Measurements from ENCODE around the gene C16orf87.

C16orf87 gene

DNA sequence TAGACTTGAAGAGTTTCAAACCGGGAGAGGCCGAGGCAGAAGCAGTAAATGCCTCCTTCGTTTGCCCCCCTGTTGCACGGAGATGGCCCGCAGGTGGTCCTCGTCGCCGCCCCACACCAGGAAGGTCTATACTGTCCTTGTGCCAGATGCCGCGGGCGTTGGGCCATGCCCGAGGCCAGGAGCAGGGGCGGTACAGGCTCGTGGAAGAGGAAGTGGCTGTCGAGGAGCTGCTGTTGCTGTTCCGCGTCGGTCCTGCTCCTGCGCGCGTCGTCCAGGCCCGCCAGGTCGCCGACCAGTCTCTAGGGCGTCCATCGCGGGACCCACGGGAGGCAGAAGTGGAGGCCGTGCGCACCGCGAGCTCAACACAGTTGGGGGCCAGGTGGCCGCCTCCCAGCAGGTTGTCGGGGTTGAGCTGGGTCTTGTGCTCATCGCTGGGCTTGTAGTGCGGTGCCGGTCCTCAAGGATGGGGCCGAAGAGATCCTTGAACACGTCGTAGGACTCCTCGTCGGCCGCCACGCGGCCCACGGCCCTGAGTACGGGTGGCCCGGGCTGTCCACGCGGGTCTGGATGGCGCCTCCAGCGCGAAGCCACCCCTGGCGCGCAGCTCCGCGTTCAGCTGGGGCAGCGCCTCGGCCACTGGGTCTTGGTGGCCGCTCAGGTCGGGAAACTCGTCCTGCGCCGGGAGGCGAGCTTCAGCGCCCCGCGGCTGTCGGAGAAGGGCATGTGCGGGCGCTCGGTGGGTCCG, 13.1 kb upstream of the C16orf87 start:
- DNase-seq = no peak

DNA sequence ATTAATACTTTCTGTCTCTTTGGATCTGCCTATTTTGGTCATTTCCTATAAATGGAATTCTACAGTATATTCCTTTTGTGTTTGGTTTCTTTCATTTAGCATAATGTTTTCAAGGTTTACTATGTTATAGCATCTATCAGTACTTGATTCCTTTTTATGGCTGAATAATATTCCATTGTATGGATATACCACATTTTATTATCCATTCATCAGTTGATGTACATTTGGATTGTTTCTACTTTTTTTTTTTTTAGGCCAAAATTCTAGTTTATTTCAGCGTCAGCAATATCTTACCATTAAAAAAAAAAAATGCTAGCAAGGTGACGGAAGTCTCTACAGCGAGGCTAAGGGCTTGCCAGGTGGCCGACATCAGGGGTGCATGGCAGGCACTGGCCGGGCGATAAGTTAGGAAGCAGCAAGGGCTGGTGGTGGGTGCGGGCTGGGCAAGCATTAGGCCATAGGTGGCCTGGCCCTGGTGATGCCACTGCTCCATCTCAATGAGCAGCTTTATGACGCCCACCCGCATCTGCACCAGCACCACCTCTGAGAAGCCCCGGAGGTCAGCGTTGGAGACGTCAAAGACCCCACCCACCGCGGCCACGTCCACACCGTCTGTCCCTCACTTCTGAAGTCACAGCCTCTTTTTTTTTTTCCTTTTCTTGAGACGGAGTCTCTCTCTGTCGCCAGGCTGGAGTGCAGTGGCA, 11.4 kb upstream of the C16orf87 start:
- no peak for DNase-seq

DNA sequence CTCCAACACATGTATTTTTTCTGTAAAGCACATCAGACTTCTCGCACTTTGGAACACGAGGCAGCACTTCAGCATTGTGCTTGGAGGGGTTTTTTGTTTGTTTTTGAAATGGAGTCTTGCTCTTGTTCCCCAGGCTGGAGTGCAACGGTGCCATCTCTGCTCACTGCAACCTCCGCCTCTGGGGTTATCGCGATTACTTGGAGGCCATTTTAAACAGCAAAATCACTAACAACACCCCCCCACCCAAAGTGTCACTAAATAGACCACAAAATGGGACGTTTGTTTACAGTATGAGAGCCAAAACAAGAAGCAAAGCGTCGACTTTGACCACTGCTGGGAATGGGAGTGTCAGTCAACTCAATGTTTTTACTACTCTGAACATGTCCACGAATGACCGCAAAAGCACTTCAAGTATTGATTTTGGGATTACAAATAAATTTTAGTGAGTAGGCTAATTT, 9.0 kb upstream of the C16orf87 start:
- DNase-seq = no peak

- no peak for DNase-seq
Observed at GRCh38 chr16:46836534-46837530, 5.9 kb upstream of the C16orf87 start.

DNA sequence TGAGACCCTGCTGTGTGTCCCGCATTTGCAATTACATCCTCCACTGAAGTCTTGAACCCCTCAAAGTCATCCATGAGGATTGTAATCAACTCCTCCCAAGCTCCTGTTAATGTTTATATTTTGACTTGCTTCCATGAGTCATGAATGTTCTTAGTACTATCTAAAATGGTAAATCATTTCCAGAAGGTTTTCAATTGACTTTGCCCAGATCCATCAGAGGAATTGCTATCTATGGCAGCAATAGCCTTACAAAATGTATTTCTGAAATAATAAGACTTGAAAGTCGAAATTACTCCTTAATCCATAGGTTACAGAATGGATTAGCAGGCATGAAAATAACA, 2.5 kb upstream of the C16orf87 start:
- no peak for DNase-seq

- DNase-seq = no peak
Observed at GRCh38 chr16:46832757-46833459, 1.9 kb upstream of the C16orf87 start.

GRCh38 chr16:46830417-46830901, 521 bp downstream of the C16orf87 start:
- DNase-seq = peak; percentile 47

- no peak for DNase-seq
Observed at GRCh38 chr16:46828943-46829342, 2.0 kb downstream of the C16orf87 start.

GRCh38 chr16:46828292-46828691, 2.7 kb downstream of the C16orf87 start:
- no peak for DNase-seq

- DNase-seq = no peak
Observed at GRCh38 chr16:46826631-46827030, 4.3 kb downstream of the C16orf87 start.

DNA sequence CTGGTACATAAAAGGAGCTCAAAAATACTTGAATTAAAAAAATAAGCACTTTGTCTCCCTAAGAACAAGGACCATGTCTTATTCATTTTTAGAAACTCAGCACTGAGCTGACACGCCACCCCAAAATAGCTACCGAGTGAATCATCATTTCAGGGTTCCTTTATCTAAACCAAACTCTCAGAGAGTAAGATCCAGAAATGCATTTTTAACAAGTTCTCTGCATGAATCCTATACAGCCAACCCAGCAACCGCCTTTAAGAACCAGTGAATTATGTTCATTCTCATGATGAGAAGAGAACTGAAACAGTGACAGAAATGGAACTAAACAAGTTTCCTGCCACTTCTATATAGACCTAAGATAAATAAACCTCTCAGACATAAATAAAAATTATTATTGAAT, 8.7 kb downstream of the C16orf87 start:
- DNase-seq = no peak

DNA sequence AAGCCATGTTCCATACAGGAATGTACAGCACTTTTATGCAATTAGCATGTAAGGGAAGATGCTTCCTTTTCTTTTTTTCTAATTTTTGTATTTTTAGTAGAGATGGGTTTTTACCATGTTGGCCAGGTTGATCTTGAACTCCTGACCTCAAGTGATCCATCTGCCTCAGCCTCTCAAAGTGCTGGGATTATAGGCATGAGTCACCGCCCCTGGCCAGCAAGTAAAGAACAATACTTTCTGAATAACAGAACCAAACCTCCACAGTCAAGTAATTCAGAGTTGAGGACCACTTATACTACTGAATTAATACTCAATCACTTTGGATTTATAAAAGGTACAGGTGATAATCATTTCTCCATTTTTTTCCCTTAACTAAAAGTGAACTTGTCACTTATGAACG, 13.0 kb downstream of the C16orf87 start:
- DNase-seq = no peak

DNA sequence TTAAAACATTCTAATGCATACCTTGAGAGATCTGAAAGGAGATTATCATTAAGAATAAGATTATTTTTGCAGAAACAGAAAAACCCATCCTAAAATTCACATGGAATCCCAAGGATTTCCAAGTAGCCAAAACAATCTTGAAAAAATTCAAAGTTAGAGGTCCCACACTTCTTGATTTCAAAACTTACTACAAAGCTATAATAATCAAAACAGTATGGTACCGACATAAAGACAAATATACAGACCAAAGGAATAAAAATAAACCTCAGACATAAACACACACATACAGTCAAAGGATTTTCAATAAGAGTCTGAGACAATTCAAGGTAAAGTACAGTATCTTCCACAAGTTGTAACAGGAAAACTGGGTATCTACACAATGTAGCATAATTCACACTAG, 16.2 kb downstream of the C16orf87 start:
- DNase-seq = no peak

- no peak for DNase-seq
Observed at GRCh38 chr16:46813611-46814010, 17.4 kb downstream of the C16orf87 start.

GRCh38 chr16:46812781-46813540, 18.0 kb downstream of the C16orf87 start:
- DNase-seq = no peak

DNA sequence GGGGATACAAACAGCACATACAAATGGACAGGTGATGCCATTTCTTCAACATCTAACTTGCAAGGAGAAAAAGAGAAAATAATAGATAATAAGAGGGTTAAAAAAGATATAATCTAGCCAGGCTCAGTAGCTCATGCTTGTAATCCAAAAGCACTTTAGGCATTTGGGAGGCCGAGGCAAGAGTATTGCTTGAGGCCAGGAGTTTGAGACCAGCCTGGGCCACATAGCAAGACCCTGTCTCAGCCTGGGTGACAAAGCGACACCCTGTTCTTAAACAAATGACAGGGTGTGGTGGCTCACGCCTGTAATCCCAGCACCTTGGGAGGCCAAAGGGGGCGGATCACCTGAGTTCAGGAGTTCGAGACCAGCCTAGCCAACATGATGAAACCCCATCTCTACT, 19.3 kb downstream of the C16orf87 start:
- DNase-seq = no peak

DNA sequence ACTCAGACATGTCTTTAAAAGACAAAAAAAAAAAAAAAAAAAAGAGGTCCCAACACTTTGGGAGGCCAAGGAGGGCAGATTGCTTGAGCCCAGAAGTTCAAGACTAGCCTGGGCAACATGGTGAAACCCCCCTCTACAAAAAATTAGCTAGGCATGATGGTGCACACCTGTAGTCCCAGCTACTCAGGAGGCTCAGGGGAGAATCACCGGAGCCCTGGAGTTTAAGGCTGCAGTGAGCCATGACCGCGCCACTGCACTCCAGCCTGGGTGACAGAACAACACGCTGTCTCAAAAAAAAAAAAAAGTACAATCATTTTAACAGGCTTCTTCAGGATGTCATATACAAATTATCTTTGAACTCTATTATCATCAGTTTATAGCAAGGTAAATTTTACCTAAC, 22.0 kb downstream of the C16orf87 start:
- no peak for DNase-seq

GRCh38 chr16:46807336-46807735, 23.6 kb downstream of the C16orf87 start:
- DNase-seq = no peak

GRCh38 chr16:46803373-46803772, 27.6 kb downstream of the C16orf87 start:
- no peak for DNase-seq

- DNase-seq = no peak
Observed at GRCh38 chr16:46801428-46802049, 29.4 kb downstream of the C16orf87 start.

- no peak for DNase-seq
Observed at GRCh38 chr16:46800494-46800893, 30.5 kb downstream of the C16orf87 start.

Measured in activated gamma-delta T cell (primary cell).